NCI-H2196 (cell line): Measurements from ENCODE around the gene ANKRD34A.

Source experiments
- DNase-seq: peaks from one replicate; lab custom pipeline; 2025; ENCODE audit not compliant: unreplicated experiment; lab: John Stamatoyannopoulos, UW

Gene ANKRD34A

DNA sequence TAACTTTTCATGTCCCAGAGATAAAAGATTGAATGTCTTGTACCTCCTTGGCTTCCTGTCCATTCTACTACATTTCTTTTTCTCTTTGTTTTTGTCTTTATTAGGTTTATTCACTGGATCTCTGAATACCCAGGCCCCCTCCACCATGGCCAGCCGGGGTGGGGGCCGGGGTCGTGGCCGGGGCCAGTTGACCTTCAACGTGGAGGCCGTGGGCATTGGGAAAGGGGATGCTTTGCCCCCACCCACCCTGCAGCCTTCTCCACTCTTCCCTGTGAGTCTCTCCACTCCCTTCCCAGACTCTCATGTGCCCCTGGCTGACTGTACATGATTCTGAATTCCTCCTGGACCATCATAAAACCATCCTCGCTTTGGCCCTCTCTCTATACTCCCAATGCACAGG, 10.3 kb upstream of the ANKRD34A start:
- DNase-seq: no peak

DNA sequence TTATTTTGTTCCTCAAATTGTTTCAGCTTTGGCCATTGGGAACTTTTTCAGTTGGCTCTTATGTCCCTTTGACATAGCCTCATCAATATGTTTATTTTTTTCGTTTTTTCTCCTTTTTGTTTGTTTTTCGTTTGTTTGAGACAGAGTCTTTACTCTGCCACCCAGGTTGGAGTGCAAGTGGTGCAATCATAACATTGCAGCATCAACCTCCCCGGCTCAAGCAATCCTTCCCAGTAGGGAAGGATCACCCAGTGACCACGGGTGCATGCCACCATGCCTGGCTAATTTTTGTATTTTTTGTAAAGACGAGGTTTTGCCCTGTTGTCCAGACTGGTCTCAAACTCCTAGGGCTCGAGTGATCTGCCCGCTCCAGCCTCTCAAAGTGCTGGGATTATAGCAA, 8.2 kb upstream of the ANKRD34A start:
- no peak for DNase-seq

DNA sequence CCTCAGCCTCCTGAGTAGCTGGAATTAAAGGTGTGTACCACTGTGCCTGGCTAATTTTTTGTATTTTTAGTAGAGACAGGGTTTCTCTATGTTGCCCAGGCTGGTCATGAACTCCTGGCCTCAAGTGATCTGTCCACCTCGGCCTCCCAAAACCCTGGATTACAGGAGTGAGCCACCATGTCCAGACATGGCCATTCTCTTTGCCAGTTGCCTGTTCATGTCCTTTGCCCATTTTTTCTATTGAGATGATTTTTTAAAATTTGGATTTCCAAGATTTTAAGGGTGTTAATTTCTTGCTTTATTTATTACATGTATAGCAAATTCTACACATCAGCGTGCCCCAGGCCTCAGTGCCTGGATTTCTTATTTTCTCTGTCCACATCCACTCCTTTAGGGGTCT, 2.9 kb upstream of the ANKRD34A start:
- DNase-seq: no peak

DNA sequence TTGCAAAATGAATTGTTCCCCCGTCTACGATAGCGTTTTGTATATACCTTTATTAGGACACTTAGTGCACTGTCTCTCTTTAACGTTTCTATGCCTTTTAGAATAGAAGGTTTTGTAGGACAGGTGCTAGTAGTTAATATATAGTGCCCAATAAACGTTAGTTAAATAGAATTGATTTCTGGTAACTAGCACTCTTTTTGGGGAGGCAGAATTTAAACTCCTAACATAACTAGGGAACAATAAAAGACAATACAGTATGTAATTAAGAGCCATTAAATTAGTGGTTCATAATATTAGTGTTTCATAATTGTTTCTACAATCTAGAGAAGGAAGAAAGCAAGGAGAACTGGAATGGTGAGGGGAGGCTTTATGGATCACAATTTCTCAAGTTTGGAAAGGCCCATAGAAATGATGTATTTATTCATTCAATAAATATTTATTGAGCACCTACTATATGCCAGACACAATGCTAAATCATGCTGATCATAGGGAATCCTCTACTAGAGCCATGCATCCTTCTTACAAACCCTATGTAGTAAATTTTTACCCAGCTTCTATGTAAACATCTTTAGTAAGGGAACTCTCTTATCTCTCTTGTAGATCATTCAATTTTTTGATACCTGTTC, 857 bp upstream of the ANKRD34A start:
- DNase-seq: no peak

DNA sequence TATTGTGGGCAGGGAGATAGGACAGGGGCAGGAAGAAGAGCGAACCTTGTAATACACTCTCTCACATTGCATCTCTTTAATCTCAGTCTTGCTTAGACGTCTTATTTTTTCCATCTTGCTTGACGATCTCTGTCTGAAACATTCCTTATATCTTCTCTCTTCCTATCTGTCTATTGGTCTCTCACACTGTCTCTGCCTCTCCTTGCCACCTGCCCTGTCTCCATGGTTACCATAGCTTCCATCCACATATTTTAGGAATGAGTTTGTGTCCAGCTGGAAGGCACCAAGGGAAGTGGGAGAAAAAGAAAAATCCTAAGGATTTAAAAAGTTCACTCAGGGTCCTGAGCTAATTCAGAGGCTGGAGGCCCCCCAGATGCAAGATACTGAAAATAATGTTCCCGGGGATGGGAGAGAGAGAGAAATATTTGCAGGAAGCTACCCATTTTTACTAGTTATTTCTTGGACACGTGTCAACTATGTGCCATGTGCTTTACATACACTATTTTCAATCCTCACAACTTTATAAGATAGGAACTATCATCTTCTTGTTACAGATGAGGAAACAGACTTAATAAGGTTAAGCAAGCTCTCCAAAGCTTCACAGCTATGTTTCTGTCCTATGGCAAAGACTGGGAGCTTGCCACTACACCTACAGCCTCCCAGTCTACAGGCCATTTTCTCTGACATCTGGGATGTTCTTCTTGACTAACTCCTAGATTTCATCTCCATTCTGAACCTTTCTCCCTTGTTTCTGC, 933 bp downstream of the ANKRD34A start:
- peak; percentile 28 for DNase-seq

DNA sequence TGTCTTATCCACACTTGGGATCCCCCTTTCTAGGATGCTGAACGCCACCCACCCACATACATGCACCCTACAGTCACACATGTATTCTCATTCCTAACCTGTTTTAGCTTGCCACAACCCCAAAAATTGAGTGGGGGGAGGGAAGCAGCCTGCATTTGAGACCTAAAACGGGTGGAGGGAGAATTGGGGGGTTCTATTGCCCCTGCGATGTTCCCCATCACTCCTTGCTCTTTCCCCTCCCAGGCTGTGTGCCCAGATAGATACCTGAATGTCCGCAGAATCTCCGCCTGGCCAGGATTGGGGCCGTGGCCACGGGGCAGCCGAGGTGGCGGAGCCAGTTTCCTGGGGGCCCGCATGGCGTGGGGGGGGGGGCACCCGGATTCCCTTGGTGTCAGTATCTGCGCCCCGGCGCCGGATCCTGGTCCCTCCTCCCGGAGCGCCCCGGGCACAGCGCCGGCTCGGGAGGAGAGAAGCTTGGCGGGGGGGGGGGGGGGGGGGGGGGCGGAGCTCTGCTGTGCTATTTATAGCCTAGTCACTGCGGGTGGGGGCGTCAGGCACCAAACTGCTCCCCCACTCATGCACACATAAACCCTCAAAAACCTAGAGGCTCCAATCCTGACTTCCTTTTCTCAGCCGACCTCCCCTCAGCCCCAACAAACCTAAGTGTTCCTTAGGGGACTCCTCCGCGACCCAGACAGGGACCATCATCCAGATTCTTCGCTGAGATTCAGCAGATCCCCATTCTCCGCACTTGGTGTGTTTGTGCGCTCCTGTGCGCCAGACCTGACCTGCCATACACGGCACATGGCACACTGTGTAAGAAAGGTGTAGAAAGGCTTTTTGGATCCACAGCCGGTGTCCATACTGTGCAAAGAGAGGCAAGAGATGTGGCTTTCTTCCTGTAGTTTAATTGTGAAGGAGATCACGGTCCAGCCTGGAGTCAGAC, 1.9 kb downstream of the ANKRD34A start:
- DNase-seq: peak; percentile 14

DNA sequence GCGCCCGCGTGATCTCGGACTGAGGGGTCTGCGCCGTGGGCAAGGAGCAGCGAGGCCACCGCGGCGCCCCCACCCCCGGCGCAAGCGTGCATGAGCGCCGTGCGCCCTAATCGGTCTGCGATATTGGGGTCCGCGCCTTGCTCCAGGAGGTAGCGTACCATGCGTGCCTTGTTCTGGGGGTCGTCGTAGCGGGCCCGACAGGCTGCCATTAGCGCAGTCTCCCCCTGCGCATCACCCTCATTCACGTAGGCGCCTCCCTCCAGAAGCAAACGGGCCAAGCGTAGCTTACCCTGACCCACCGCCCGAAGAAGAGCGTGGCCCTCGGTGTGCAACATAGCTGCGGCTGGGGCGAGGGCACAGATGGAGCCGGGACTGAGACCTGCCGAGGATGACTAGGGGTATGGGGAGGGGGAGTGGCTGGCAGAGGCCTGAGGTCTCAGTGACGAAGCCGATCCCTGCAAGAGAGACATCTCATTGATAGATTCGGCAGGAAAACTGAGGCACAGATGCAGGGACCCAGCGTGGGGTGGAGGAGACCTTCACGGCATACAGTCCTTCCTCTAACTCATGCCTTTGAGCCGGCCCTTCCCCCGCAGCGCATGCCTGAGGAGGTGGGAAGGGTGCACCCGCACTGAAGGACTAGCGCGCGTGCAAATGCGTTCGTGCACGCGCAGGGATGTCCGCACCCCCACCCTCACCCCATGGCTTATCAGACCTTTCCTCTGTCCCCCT, 2.8 kb downstream of the ANKRD34A start:
- DNase-seq: peak; percentile 21

DNA sequence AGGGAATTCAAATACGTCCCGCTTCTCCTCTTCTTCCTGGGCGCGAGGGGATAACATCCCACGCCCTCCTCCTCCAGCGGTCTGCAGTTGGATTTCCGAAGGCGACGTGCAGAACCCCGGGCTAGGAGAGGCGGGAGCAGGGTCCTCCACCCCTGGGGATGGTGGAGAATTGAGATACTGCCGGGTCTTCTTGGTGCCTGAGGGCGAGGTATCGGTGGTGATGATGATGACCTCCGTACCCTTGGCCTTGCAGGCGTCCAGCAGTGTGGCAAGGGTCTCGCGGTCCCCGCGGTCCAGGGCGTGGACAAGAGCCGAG, 3.3 kb downstream of the ANKRD34A start:
- no peak for DNase-seq

DNA sequence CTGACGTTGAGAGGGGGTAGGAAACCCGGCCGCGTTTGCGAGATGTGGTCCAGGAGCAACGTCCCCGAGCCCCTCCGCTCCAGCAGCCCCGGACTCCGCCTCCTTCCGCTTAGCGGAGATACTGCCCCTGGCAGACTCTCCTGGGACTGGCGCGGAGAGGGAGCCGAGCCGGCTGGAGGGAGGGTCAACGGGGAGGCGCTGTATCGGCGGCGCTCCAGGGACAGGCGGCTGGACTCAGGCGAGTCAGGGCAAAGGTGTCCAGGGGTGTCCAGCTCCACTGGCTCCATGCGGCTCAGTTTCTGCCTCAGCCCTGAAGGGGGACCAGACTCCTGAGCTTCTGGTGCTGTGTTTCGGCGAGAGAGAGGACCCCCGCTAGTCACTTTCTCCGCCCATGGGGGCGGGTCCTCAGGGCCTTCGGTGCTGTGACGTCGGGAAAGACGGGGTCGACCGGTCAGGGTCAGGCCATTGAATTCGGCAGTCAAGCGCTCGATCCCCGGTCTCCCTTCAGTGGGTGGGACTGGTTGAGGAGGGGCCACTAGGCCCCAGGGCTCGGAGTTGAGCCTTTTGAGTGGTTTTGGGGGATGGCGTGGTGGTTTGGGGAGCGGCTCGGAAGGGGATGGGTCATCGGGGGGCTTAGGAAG, 3.8 kb downstream of the ANKRD34A start:
- peak; percentile 55 for DNase-seq

DNA sequence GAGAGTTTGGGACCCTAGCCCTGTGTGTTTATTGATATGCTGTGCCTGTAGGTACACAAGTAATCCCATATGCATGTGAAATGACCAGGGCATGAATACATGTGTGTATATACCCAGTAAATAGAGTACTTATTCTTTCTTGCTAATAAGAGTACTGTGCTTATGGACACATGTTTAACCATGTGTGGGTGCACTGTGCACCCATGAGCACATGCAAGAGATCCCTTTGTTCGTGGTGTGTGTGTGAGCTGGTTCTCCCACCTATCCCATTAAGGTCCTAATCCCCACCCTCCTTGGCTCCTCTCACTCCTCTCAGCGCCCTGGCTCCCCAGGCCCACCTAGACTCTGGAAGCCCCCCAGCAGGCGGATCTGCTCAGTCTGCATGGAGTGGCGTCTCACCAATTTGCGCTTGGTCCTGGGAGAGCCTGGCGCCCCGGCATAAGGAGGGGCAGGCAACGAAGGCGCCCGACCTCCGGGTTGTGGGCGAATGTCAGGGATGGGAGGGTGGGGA, 4.4 kb downstream of the ANKRD34A start:
- no peak for DNase-seq

DNA sequence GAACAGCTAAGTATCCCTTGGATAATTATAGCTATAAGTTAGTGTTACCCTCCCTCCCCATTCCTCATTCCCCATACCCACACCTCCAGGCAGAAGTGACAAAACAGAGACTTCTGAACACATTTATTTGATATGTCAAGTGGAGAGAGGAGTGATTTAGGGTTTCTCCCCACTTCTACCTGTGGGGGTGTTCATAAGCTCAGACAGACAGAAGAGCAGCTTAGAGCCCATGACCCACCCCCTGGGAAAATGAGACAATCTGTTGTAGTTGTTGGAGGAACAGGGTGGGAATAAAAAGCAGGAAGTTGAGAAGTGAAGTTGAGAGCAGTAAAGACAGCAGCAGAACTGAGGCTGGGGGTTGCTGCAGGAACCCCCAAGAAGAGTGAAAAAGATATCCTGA, 5.0 kb downstream of the ANKRD34A start:
- DNase-seq: no peak

DNA sequence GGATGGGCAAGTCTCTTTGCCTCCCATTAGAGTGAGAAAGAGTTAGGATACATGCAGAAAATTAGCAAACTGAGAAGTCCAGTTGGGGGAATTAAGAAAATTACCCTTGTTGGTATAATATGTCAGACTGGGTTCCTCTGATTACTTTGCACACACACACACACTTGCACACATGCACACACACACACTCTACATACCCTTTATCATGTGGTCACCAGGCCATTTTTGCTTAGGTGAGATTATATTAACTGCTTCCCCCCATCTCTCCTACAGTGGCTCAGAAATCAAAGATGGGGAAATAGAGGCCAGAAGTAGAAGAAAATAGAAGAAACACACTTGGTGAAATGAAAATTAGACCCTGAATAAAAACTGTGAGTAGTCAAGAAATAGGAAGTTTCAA, 5.6 kb downstream of the ANKRD34A start:
- no peak for DNase-seq

DNA sequence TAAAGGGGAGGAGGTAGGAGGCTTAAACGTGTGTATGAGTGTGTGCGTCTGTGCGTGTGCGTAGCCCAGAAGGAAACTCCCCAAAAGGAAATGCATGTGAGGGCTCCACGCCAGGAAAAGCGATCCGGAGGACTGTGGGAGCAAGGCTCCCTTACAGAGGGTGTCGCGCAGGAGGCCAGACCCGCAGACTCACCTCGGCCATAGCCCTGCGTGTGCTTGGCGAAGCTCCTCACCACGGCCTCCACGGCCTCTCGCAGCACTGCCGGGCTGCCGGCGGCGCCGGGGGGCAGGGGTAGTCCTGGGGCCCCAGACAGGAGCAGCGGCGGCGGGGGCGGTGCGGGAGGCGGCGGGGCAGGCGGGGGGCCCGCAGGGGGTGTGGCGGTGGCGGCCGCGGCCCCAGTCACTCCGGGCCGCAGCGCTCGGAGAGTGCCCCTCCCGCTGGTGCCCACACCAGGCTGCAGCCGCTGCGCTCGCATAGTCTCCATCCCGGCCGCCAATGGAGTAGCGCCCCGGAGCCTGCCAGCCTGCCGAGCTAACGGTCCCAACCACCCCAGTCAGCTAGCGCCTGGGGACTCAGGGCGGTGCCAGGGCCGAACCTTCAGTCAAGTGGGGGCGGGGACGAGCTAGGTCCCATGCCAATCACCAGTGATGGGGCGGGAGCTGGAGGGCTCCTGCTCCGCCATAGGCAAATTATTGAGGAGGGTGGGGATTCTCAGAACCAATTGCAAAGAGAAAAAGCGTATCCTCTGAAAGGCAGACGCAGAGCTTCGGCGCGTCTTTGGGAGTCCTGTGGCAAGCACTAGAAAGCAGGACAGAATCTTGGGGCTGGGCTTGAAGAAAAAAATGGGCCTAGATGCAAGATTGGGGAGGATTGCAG, 6.7 kb downstream of the ANKRD34A start, which contains the start of gene LIX1L:
TSS of gene LIX1L (minus strand) at position 575 of the 877 bp plus-strand sequence. CDS start at position 485, 90 bp downstream.
- DNase-seq: peak; percentile 95

DNA sequence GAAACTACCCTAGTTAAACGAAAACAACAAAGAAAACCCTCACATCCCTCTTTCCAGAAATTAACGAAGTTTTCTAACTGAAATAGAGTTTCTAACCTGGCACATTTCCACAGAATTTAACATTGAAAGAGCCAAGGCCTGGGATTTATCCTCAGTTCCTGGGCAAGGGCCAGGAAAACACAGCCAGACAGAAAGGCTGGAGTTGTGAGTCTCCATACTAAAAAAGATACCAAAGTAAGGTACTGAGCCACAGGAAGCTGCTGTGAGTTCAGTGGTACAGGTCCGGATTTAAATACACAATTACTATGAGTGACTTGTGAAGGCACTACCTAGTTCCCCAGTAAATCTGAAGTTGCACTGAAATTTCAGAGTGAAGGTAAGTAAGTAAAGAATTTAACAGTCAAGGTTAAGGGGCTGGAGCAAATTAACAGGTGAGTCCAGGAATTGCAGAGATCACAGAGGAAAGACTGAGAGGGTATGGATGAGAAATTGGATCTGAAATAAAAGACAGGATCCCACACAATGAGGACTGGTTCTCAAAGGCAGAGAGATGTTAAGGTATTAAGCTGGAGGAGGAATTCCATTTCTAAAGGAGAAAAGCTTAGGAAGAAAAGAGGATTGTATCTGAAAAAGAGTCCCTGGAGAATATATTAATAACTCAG, 7.5 kb downstream of the ANKRD34A start:
- DNase-seq: no peak

DNA sequence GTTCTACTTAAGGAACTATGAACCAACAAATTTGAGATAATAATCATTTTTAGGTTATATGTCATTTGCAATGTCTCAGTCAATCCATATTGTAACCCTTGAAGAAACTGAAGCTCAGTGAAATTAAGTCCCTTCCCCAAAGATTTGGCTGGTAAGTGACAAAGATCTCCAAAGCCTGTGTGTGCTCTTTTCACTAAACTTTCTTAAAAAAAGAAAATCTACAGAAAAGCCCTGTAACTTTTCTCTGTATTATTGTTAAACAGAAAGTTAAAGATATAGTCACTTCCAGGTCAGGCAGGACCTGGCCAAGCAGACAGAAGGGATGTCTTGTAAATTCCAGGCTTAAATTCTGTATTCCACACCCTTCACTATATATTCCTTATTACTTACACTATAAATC, 8.0 kb downstream of the ANKRD34A start:
- DNase-seq: no peak

DNA sequence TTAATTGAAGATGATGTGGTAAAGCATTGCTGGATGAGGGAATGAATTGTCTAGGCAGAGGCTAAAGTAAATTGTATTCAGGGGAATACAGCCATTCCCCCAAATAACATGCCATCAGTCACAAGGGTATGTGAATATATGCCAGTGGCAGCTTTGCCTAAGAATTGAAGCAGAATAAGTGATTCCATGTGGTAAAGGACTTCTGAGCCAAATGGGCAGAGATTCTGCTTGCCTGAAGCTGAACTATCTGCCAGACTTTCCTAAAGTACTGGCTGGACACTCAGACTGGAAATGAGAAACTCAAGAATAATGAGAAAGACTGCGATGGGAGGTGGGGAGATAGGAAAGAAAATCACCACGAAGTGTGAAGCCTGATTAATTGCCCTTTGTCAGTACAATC, 8.9 kb downstream of the ANKRD34A start:
- no peak for DNase-seq

DNA sequence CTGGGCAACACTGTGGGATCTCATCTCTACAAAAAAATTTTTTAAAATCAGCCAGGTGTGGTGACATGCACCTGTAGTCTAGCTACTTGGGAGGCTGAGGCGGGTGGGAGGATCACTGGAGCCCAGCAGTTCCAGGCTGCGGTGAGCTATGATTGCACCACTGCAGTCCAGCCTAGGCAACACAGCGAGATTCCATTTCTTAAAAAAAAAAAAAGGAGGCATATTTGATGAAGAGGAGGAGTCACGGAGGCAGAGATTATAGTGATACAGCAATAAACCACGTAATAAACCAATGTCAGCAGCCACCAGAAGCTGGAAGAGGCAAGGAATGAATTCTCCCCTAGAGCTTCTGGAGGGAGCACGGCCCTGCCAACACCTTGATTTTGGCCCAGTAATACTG, 10.5 kb downstream of the ANKRD34A start:
- no peak for DNase-seq

DNA sequence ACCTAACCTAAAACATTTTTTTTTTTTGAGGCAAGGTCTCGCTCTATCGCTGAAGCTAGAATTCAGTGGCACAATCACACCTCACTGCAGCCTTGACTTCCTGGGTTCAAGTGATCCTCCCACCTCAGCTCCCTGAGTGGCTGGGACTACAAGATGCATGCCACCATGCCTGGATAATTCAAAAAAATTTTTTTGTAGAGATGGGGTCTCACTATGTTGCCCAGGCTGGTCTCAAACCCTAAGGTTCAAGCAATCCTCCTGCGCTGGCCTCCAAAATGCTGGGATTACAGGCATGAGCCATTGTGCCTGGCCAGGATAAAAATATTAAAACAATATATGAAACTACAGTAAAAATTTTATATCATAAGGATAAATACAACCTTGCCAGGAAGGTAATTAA, 11.5 kb downstream of the ANKRD34A start:
- DNase-seq: no peak

DNA sequence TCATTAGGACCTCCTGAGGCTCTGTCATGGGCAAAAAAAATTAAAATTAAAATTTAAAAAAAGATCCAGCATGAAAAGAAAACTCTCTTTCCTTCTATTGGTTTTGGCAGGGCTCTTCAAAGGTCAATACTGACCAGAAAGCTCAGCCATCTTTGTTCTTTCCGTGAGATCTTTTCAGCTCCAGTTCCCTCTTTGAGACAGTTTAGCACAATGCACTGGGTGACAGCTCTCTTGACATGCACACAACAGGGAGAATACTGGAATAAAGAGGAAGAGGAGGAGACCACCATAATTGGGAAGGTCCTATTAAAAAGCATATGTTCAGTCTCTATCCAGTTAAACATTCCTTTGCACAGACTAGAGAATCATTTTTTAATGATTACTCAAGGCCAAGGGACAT, 12.8 kb downstream of the ANKRD34A start:
- DNase-seq: no peak
